OCI-LY3 (cell line): ENCODE measurements around the gene PDXP.

ENCODE experiments used
- H2AFZ ChIP-seq: fragments of 200-600, 300-600 bp; shearing (Covaris generic); 2 replicates; pipeline ENCODE4 v1.6.0; 2014; ENCODE audit warnings: antibody characterized with exemption, low read depth, low read length
- H3K27ac ChIP-seq: fragments of 200-600, 300-600 bp; sonication (generic); 2 replicates; pipeline ENCODE4 v1.5.1; 2014; ENCODE audit warnings: mild to moderate bottlenecking, low read length, moderate library complexity, mixed read lengths
- H3K27me3 ChIP-seq: fragments of 200-600, 300-600 bp; sonication (generic); 2 replicates; pipeline ENCODE4 v1.6.1; 2014; ENCODE audit warnings: low read depth, low read length, mixed read lengths
- H3K36me3 ChIP-seq: fragments of 200-600, 300-600 bp; sonication (generic); replicated peaks from 2 replicates; pipeline ENCODE3; 2014; ENCODE audit warnings: low read depth, low read length, mixed read lengths
- H3K4me1 ChIP-seq: fragments of 300-600, 200-600 bp; sonication (generic); 2 replicates; pipeline ENCODE4 v1.6.1; 2014; ENCODE audit warnings: low read length, mixed read lengths
- H3K4me2 ChIP-seq: fragments of 200-600, 300-600 bp; sonication (generic); 2 replicates; pipeline ENCODE4 v1.6.1; 2014; ENCODE audit warnings: low read length, mixed read lengths
- H3K4me3 ChIP-seq: fragments of 300-600, 200-600 bp; sonication (generic); 2 replicates; pipeline ENCODE4 v1.5.1; 2014; ENCODE audit warnings: antibody characterized with exemption, mild to moderate bottlenecking, low read length, moderate library complexity
- H3K79me2 ChIP-seq: fragments of 300-600, 200-600 bp; shearing (Covaris generic); 2 replicates; pipeline ENCODE4 v1.6.1; 2014; ENCODE audit warnings: mild to moderate bottlenecking, low read length, mixed read lengths
- H3K9ac ChIP-seq: fragments of 300-600, 200-600 bp; shearing (Covaris generic); 2 replicates; pipeline ENCODE4 v1.6.0; 2014; ENCODE audit warnings: mild to moderate bottlenecking, low read length, moderate library complexity
- H3K9me3 ChIP-seq: fragments of 200-600, 300-600 bp; shearing (Covaris generic); 2 replicates; pipeline ENCODE4 v1.6.1; 2014; ENCODE audit warnings: low read length, mixed read lengths; ENCODE audit not compliant: insufficient read depth
- H4K20me1 ChIP-seq: fragments of 200-600, 300-600 bp; sonication (generic); 2 replicates; pipeline ENCODE4 v1.6.1; 2016; ENCODE audit warnings: low read length, mixed read lengths; ENCODE audit not compliant: insufficient read depth
- EZH2phosphoT487 ChIP-seq: fragments of 200-600 bp; shearing (Covaris generic); IDR thresholded peaks from 2 replicates; pipeline ENCODE4 v1.6.1; 2018; ENCODE audit warnings: antibody characterized with exemption, mixed run types, low read depth
- TF ChIP-seq, protein P1 (sequence below): fragments of 200-600, 300-600 bp; sonication (generic); IDR thresholded peaks from 2 replicates; pipeline ENCODE4 v1.5.1; 2014; ENCODE audit warnings: antibody characterized with exemption, low read length, low read depth

Gene PDXP

DNA sequence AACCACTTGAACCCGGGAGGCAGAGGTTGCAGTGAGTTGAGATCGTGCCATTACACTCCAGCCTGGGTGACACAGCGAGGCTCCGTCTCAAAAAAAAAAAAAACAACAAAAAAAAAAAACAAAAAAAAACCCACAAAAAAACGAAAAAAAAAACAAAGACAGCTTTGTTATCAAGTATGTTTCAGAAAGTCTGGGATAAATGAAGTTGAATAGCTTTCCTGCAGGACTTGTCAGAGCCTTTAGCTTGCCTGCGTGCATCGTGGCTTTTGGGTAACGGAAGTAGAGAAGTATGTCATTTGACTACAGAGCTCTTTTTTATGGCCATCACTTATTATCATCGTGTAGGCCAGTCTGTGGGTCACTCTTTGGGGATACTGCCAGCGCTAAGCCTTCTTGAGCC lies 53.0 kb downstream of the PDXP start:
- Histone ChIP-seq H3K9me3 (no peaks in the 10 kb centered on the region), H4K20me1 (no peaks in the 10 kb centered on the region), H2AFZ (no peak overlapping the region), H3K4me2 (no peak overlapping the region), H3K27ac (no peak overlapping the region), H3K9ac (no peak overlapping the region), H3K4me3 (no peak overlapping the region), H3K79me2 (no peaks in the 10 kb centered on the region), H3K4me1 (no peaks in the 10 kb centered on the region), H3K27me3 (no peaks in the 10 kb centered on the region), H3K36me3 (no peaks in the 10 kb centered on the region)
- TF ChIP-seq EZH2phosphoT487: no peak
- TF ChIP-seq, protein P1, sequence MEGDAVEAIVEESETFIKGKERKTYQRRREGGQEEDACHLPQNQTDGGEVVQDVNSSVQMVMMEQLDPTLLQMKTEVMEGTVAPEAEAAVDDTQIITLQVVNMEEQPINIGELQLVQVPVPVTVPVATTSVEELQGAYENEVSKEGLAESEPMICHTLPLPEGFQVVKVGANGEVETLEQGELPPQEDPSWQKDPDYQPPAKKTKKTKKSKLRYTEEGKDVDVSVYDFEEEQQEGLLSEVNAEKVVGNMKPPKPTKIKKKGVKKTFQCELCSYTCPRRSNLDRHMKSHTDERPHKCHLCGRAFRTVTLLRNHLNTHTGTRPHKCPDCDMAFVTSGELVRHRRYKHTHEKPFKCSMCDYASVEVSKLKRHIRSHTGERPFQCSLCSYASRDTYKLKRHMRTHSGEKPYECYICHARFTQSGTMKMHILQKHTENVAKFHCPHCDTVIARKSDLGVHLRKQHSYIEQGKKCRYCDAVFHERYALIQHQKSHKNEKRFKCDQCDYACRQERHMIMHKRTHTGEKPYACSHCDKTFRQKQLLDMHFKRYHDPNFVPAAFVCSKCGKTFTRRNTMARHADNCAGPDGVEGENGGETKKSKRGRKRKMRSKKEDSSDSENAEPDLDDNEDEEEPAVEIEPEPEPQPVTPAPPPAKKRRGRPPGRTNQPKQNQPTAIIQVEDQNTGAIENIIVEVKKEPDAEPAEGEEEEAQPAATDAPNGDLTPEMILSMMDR: no peak

DNA sequence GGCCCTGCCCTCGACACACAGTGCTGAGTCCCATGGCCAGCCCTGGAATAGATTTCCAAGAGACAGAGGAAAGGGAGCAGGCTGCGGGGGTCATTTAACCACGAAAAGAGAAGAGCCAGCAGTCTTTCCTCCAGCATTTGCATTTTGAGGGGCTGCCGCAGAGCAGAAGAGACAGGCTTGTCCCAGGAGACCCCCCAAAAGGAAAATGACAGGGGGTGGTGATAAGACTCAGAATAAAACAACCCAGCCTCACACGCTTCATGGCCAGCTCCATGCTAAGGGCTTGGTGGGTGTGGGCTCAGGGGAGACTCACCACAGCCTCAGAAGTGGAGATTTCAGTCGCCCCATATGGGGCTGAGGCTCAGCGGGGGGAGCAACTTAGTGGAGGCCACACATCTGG lies 55.2 kb downstream of the PDXP start:
- Histone ChIP-seq H3K4me2 (no peak overlapping the region), H3K4me3 (no peak overlapping the region), H3K9me3 (no peaks in the 10 kb centered on the region), H3K9ac (no peak overlapping the region), H4K20me1 (no peaks in the 10 kb centered on the region), H3K36me3 (no peaks in the 10 kb centered on the region), H3K4me1 (no peaks in the 10 kb centered on the region), H3K27ac (no peak overlapping the region), H3K79me2 (no peaks in the 10 kb centered on the region), H2AFZ (no peak overlapping the region), H3K27me3 (no peaks in the 10 kb centered on the region)
- TF ChIP-seq, protein P1: no peak
- TF ChIP-seq EZH2phosphoT487: no peak

DNA sequence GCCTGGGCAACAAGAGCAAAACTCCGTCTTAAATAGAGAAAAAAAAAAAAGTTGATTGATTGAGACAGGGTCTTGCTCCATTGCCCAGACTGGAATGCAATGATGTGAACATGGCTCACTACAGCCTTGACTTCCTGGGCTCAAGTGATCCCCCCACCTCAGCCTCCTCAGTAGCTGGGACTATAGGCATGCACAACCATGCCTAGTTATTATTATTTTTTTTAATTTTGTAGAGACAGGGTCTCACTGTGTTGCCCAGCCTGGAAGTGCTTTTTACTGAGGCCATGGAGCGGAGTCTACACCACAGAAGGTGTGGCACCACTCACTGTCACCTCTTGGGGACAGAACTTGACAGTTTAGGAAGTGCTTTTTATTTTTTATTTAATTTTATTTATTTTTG lies 56.1 kb downstream of the PDXP start:
- TF ChIP-seq, protein P1: no peak
- no peak for TF ChIP-seq EZH2phosphoT487
- Histone ChIP-seq H3K79me2 (no peaks in the 10 kb centered on the region), H3K9ac (no peak overlapping the region), H3K4me1 (no peaks in the 10 kb centered on the region), H3K27ac (no peak overlapping the region), H3K9me3 (no peaks in the 10 kb centered on the region), H2AFZ (no peak overlapping the region), H3K4me2 (no peak overlapping the region), H4K20me1 (no peaks in the 10 kb centered on the region), H3K36me3 (no peaks in the 10 kb centered on the region), H3K4me3 (no peak overlapping the region), H3K27me3 (no peaks in the 10 kb centered on the region)

DNA sequence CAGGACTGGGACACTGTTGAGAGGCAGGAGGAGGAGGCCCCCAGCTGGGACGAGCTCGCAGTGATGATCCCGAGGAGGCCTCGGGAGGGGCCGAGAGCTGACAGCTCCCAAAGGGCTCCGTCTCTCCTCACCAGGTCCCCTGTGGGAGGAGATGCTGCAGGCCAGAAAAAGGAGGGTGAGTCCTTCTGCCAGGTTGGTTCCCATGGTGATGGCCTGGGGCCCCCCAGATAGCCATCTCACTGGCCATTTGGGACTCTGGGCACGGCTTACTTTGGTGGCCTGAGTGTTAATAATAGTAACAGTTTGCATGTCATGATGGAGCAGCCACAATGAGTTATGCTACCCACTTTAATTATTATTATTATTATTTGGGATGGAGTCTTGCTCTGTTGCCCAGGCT lies 57.2 kb downstream of the PDXP start:
- no peak overlapping the region for H3K4me3 ChIP-seq
- H3K27ac ChIP-seq: no peak overlapping the region
- TF ChIP-seq, protein P1: no peak
- no peak for TF ChIP-seq EZH2phosphoT487
- no peak overlapping the region for H3K4me2 ChIP-seq
- no peak overlapping the region for H2AFZ ChIP-seq
- no peak overlapping the region for H3K9ac ChIP-seq
- H3K36me3 ChIP-seq: no peaks in the 10 kb centered on the region
- no peaks in the 10 kb centered on the region for H3K27me3 ChIP-seq
- H3K79me2 ChIP-seq: no peaks in the 10 kb centered on the region
- H4K20me1 ChIP-seq: no peaks in the 10 kb centered on the region
- no peaks in the 10 kb centered on the region for H3K4me1 ChIP-seq
- H3K9me3 ChIP-seq: no peaks in the 10 kb centered on the region
